GM18520 (cell line): ENCODE data around the gene XYLT1.
"Not testable (repeated sequence)": the region's sequence is repeated elsewhere in the genome, so short reads cannot be mapped to it uniquely, and the experiment has no call there.

ENCODE experiments used
- ATAC-seq: cut with Tn5 transposase; IDR thresholded peaks from one replicate; pipeline ENCODE4 v1.9.1; 2021; ENCODE audit not compliant: unreplicated experiment

The XYLT1 gene

GRCh38 chr16:17431968-17432625 lies 38.7 kb downstream of the XYLT1 start:
- no peak for ATAC-seq

- no peak for ATAC-seq
Measured at GRCh38 chr16:17431012-17431411, 39.7 kb downstream of the XYLT1 start.

- ATAC-seq = no peak
Measured at GRCh38 chr16:17426451-17426850, 44.3 kb downstream of the XYLT1 start.

- no peak for ATAC-seq
Measured at GRCh38 chr16:17424771-17425170, 46.0 kb downstream of the XYLT1 start.

- ATAC-seq = no peak
Measured at GRCh38 chr16:17423221-17423620, 47.5 kb downstream of the XYLT1 start.

GRCh38 chr16:17420816-17421215 lies 49.9 kb downstream of the XYLT1 start:
- ATAC-seq = no peak

GRCh38 chr16:17419266-17419665 lies 51.5 kb downstream of the XYLT1 start:
- no peak for ATAC-seq

- ATAC-seq = no peak
Measured at GRCh38 chr16:17417740-17418139, 53.0 kb downstream of the XYLT1 start.

GRCh38 chr16:17416461-17417311 lies 54.1 kb downstream of the XYLT1 start:
- peak; percentile 96 for ATAC-seq

- ATAC-seq = no peak
Measured at GRCh38 chr16:17414916-17415315, 55.8 kb downstream of the XYLT1 start.

GRCh38 chr16:17414421-17414820 lies 56.3 kb downstream of the XYLT1 start:
- ATAC-seq = no peak

GRCh38 chr16:17413508-17413907 lies 57.3 kb downstream of the XYLT1 start:
- ATAC-seq = no peak

- no peak for ATAC-seq
Measured at GRCh38 chr16:17412791-17413190, 58.0 kb downstream of the XYLT1 start.

GRCh38 chr16:17412221-17412620 lies 58.5 kb downstream of the XYLT1 start:
- ATAC-seq = no peak

GRCh38 chr16:17411263-17411662 lies 59.5 kb downstream of the XYLT1 start:
- ATAC-seq = no peak

GRCh38 chr16:17410316-17410715 lies 60.4 kb downstream of the XYLT1 start:
- not testable (repeated sequence) for ATAC-seq

GRCh38 chr16:17409894-17410293 lies 60.9 kb downstream of the XYLT1 start:
- no peak for ATAC-seq

GRCh38 chr16:17408955-17409441 lies 61.8 kb downstream of the XYLT1 start:
- ATAC-seq = no peak

GRCh38 chr16:17408296-17408695 lies 62.5 kb downstream of the XYLT1 start:
- ATAC-seq = no peak

GRCh38 chr16:17407321-17407720 lies 63.4 kb downstream of the XYLT1 start:
- ATAC-seq = no peak

GRCh38 chr16:17404941-17405689 lies 65.6 kb downstream of the XYLT1 start:
- no peak for ATAC-seq
